GM19099 (cell line): Measurements from ENCODE around the gene ANKRD44.

ENCODE experiments used
- POLR2A ChIP-seq: IDR thresholded peaks from 3 replicates; pipeline ENCODE4 v1.6.1; 2011; ENCODE audit warnings: low read depth; ENCODE audit not compliant: insufficient read length; ENCODE audit errors: extremely low read depth

Gene ANKRD44

GRCh38 chr2:197156771-197157170, 153.8 kb downstream of the ANKRD44 start:
- TF ChIP-seq POLR2A: no peak

GRCh38 chr2:197152451-197153228, 157.9 kb downstream of the ANKRD44 start:
- no peak for TF ChIP-seq POLR2A

- TF ChIP-seq POLR2A: no peak
Measured at GRCh38 chr2:197149546-197149945, 161.0 kb downstream of the ANKRD44 start.

- no peak for TF ChIP-seq POLR2A
Measured at GRCh38 chr2:197148401-197148800, 162.2 kb downstream of the ANKRD44 start.

GRCh38 chr2:197147942-197148341, 162.6 kb downstream of the ANKRD44 start:
- no peak for TF ChIP-seq POLR2A

- TF ChIP-seq POLR2A: no peak
Measured at GRCh38 chr2:197146995-197147394, 163.6 kb downstream of the ANKRD44 start.

- TF ChIP-seq POLR2A: no peak
Measured at GRCh38 chr2:197145471-197146056, 165.0 kb downstream of the ANKRD44 start.

- TF ChIP-seq POLR2A: no peak
Measured at GRCh38 chr2:197144183-197144582, 166.4 kb downstream of the ANKRD44 start.

GRCh38 chr2:197141702-197142473, 168.7 kb downstream of the ANKRD44 start:
- no peak for TF ChIP-seq POLR2A

GRCh38 chr2:197140045-197140444, 170.5 kb downstream of the ANKRD44 start:
- TF ChIP-seq POLR2A: no peak

GRCh38 chr2:197138506-197138905, 172.1 kb downstream of the ANKRD44 start:
- no peak for TF ChIP-seq POLR2A

GRCh38 chr2:197137826-197138477, 172.6 kb downstream of the ANKRD44 start:
- no peak for TF ChIP-seq POLR2A

- no peak for TF ChIP-seq POLR2A
Measured at GRCh38 chr2:197137231-197137630, 173.3 kb downstream of the ANKRD44 start.

GRCh38 chr2:197136452-197136851, 174.1 kb downstream of the ANKRD44 start:
- no peak for TF ChIP-seq POLR2A

GRCh38 chr2:197135806-197136205, 174.8 kb downstream of the ANKRD44 start:
- TF ChIP-seq POLR2A: no peak
